Hepatocyte (in vitro differentiated cells): ENCODE results near the gene LDB3.

Experiments used
- CTCF ChIP-seq: fragments of 200-600 bp; sonication (generic); IDR thresholded peaks from 2 replicates; pipeline ENCODE4 v1.5.1; 2016; ENCODE audit warnings: antibody characterized with exemption, mild to moderate bottlenecking; ENCODE audit not compliant: poor library complexity
- EZH2 ChIP-seq: fragments of 200-600 bp; sonication (generic); IDR thresholded peaks from 2 replicates; pipeline ENCODE4 v1.6.1; 2016; ENCODE audit warnings: antibody characterized with exemption, mild to moderate bottlenecking, borderline replicate concordance
- EZH2phosphoT487 ChIP-seq: fragments of 200-600 bp; sonication (generic); IDR thresholded peaks from one replicate; pipeline ENCODE4 v1.6.1; 2018; ENCODE audit warnings: antibody characterized with exemption, mild to moderate bottlenecking, low read depth, moderate library complexity; ENCODE audit not compliant: unreplicated experiment, severe bottlenecking

- no peak for TF ChIP-seq EZH2
- no peak for TF ChIP-seq CTCF
- no peak for TF ChIP-seq EZH2phosphoT487
Measured at GRCh38 chr10:86749854-86750253, 81.5 kb downstream of the LDB3 start.
